SU-DHL-6 (cell line): ENCODE measurements around the gene ITPRIPL1.

Experiments used
- H2AFZ ChIP-seq: fragments of 200-600 bp; sonication (generic); 2 replicates; pipeline ENCODE4 v1.6.1; 2014; ENCODE audit warnings: low read depth, mild to moderate bottlenecking, moderate library complexity, mixed read lengths, antibody characterized with exemption, low read length; ENCODE audit not compliant: severe bottlenecking
- H3F3A ChIP-seq: fragments of 200-600 bp; shearing (Covaris generic); 2 replicates; pipeline ENCODE4 v1.6.0; 2016; ENCODE audit warnings: antibody characterized with exemption, mild to moderate bottlenecking; ENCODE audit not compliant: insufficient read depth
- H3K27ac ChIP-seq: fragments of 200-600 bp; sonication (generic); 2 replicates; pipeline ENCODE4 v1.5.1; 2016; ENCODE audit warnings: low read depth, mild to moderate bottlenecking, low read length, moderate library complexity, mixed read lengths
- H3K27me3 ChIP-seq: fragments of 200-600 bp; sonication (generic), shearing (Covaris generic); 2 replicates; pipeline ENCODE4 v1.6.0; 2014; ENCODE audit warnings: mild to moderate bottlenecking, low read length
- H3K36me3 ChIP-seq: fragments of 200-600 bp; sonication (generic); 2 replicates; pipeline ENCODE4 v1.6.1; 2014; ENCODE audit warnings: mild to moderate bottlenecking, low read length, mixed read lengths
- H3K4me2 ChIP-seq: fragments of 300-600, 200-600 bp; shearing (Covaris generic), sonication (generic); 2 replicates; pipeline ENCODE4 v1.6.0; 2014; ENCODE audit warnings: low read length, low read depth, mild to moderate bottlenecking; ENCODE audit not compliant: poor library complexity, severe bottlenecking
- H3K4me3 ChIP-seq: fragments of 200-600 bp; sonication (generic); 2 replicates; pipeline ENCODE4 v1.5.1; 2014; ENCODE audit warnings: antibody characterized with exemption, low read length, mild to moderate bottlenecking, mixed read lengths; ENCODE audit not compliant: insufficient read depth, poor library complexity, severe bottlenecking
- H3K79me2 ChIP-seq: fragments of 200-600 bp; sonication (generic); 2 replicates; pipeline ENCODE4 v1.6.1; 2014; ENCODE audit warnings: mild to moderate bottlenecking, low read length, moderate library complexity; ENCODE audit not compliant: insufficient read depth
- H3K9ac ChIP-seq: fragments of 200-600 bp; sonication (generic); 2 replicates; pipeline ENCODE4 v1.7.0; 2014; ENCODE audit warnings: mild to moderate bottlenecking, low read length
- H3K9me2 ChIP-seq: fragments of 200-600 bp; sonication (generic); replicated peaks from 2 replicates; pipeline ENCODE4 v1.6.1; 2014; ENCODE audit warnings: low read length; ENCODE audit not compliant: insufficient read depth
- H3K9me3 ChIP-seq: fragments of 200-600 bp; sonication (generic); 2 replicates; pipeline ENCODE4 v1.6.1; 2014; ENCODE audit warnings: low read length, mixed read lengths; ENCODE audit not compliant: insufficient read depth
- H4K20me1 ChIP-seq: fragments of 200-600 bp; sonication (generic); 2 replicates; pipeline ENCODE4 v1.6.1; 2014; ENCODE audit warnings: low read depth, mild to moderate bottlenecking, antibody characterized with exemption, low read length, moderate library complexity, mixed read lengths
- EZH2phosphoT487 ChIP-seq: fragments of 200-600 bp; sonication (generic), shearing (Covaris generic); conservative IDR thresholded peaks from 2 replicates; pipeline ENCODE4 v1.6.1; 2018; ENCODE audit warnings: mild to moderate bottlenecking, antibody characterized with exemption, low read length, moderate library complexity, mixed read lengths
- TF ChIP-seq, protein P1 (sequence below): fragments of 200-600 bp; sonication (generic); IDR thresholded peaks from one replicate; pipeline ENCODE4 v1.5.1; 2017; ENCODE audit warnings: antibody characterized with exemption, mild to moderate bottlenecking, low read length, moderate library complexity; ENCODE audit not compliant: insufficient read depth, poor library complexity, severe bottlenecking

Gene ITPRIPL1

DNA sequence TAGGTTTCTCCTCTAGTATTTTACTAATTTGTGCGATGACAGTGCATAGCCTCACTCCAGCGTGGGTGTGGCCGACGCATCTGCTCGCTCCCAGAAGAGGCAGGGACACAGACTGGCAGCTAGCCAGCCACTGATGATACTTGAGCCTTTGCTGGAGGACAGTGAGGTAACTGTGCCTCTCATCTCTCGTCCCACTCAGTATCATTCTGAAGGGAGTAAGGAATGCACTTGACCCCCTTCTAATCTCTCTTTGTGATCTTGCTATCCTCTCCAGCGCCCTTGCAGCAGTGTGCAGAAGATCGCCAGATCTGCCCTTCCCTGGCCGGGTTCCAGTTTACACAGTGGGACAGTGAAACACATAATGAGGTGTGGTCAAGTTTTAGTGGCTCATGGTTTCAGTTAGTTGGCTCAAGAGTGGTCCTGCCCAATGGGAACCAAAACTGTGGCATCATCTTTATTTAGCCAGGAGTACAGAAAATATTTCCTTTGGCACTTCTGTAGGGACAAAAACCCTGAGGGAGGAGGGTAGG, 28.0 kb downstream of the ITPRIPL1 start:
- no peak overlapping the region for H3K4me2 ChIP-seq
- no peak overlapping the region for H2AFZ ChIP-seq
- no peaks in the 10 kb centered on the region for H3K27me3 ChIP-seq
- H3K27ac ChIP-seq: no peak overlapping the region
- H3F3A ChIP-seq: no peaks in the 10 kb centered on the region
- peaks cover 43% of the 10 kb centered on the region for H3K36me3 ChIP-seq
- no peak overlapping the region for H3K4me3 ChIP-seq
- no peaks in the 10 kb centered on the region for H3K9me3 ChIP-seq
- H4K20me1 ChIP-seq: no peaks in the 10 kb centered on the region
- TF ChIP-seq EZH2phosphoT487: no peak
- TF ChIP-seq, protein P1, sequence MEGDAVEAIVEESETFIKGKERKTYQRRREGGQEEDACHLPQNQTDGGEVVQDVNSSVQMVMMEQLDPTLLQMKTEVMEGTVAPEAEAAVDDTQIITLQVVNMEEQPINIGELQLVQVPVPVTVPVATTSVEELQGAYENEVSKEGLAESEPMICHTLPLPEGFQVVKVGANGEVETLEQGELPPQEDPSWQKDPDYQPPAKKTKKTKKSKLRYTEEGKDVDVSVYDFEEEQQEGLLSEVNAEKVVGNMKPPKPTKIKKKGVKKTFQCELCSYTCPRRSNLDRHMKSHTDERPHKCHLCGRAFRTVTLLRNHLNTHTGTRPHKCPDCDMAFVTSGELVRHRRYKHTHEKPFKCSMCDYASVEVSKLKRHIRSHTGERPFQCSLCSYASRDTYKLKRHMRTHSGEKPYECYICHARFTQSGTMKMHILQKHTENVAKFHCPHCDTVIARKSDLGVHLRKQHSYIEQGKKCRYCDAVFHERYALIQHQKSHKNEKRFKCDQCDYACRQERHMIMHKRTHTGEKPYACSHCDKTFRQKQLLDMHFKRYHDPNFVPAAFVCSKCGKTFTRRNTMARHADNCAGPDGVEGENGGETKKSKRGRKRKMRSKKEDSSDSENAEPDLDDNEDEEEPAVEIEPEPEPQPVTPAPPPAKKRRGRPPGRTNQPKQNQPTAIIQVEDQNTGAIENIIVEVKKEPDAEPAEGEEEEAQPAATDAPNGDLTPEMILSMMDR: no peak
- H3K9ac ChIP-seq: no peak overlapping the region
- no peaks in the 10 kb centered on the region for H3K79me2 ChIP-seq
- H3K9me2 ChIP-seq: no peaks in the 10 kb centered on the region

DNA sequence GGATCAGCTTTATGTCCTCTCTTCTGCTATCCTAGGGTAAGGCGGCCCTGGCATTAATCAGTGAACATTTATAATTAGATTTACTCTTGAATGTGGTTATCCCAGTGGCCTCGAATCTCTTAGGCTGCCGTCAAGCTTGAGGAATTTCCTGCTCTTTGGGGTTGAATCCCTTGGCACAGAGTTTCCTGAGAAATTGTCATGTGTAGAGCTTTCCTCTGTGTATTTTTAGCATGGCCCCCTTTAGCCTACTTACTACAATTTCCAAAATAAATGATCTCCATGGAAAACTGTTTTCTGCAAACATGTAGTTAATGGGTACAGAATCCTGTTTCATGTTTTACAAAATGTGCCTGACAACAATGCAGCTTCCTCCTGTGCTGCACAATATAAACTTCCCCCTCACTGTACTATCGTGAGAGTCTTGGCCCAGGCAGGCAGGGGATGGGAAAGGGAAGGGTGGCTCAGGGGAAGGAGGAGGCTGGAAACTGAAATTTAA, 28.5 kb downstream of the ITPRIPL1 start:
- Histone ChIP-seq H2AFZ (no peak overlapping the region), H3K4me2 (no peak overlapping the region), H3K27me3 (no peaks in the 10 kb centered on the region), H3K36me3 (peaks cover 43% of the 10 kb centered on the region), H3K79me2 (no peaks in the 10 kb centered on the region), H3K9ac (no peak overlapping the region), H3K9me3 (no peaks in the 10 kb centered on the region), H3K27ac (no peak overlapping the region), H4K20me1 (no peaks in the 10 kb centered on the region), H3K9me2 (no peaks in the 10 kb centered on the region), H3K4me3 (no peak overlapping the region), H3F3A (no peaks in the 10 kb centered on the region)
- no peak for TF ChIP-seq EZH2phosphoT487
- TF ChIP-seq, protein P1: no peak

DNA sequence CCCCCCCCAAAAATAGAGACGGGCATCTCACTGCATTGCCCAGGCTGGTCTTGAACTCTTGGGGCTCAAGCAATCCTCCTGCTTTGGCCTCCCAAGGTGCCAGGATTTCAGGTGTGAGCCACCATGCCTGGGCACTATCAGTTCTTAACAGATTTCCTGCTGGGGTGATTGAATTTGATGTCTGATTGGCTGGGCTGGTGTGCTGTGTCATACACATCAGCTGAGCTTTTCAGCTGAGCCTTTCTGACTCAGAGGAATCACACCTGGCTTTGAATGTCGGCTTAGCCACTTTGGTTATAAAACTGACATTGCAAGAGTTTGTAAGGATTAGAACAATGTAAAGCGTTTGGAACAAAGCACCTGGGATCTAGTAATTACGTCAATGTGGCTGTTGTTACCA, 29.4 kb downstream of the ITPRIPL1 start:
- TF ChIP-seq, protein P1: no peak
- TF ChIP-seq EZH2phosphoT487: no peak
- H3K36me3 ChIP-seq: peaks cover 44% of the 10 kb centered on the region

More for the DNA sequence above, 29.4 kb downstream of the ITPRIPL1 start:
- no peak overlapping the region for H3K4me3 ChIP-seq
- no peak overlapping the region for H2AFZ ChIP-seq
- H3K9me3 ChIP-seq: no peaks in the 10 kb centered on the region
- no peaks in the 10 kb centered on the region for H3K79me2 ChIP-seq
- no peak overlapping the region for H3K4me2 ChIP-seq
- H3K27ac ChIP-seq: no peak overlapping the region
- no peaks in the 10 kb centered on the region for H3F3A ChIP-seq
- H3K9ac ChIP-seq: no peak overlapping the region
- no peaks in the 10 kb centered on the region for H4K20me1 ChIP-seq
- no peaks in the 10 kb centered on the region for H3K27me3 ChIP-seq
- H3K9me2 ChIP-seq: no peaks in the 10 kb centered on the region
